K562 (cell line): ENCODE data around the gene CAPN14. TPM values are rescaled to one million over a fixed set of nuclear protein-coding genes. Genes with fewer than 3 reads are reported as not detected.

Experiments used
- ATAC-seq: fragments of 200-7000 bp; cut with Tn5 transposase; 3 replicates; pipeline ENCODE4 v1.9.1; 2020; ENCODE audit warnings: moderate library complexity
- Bru-seq: library from RNA; stranded (reverse); fragments of 400-500 nt; gene quantifications from one replicate; lab custom pipeline; 2021; lab: Mats Ljungman, UMichigan
- BruChase-seq, 2 experiments: library from RNA; stranded (reverse); fragments of 400-500 nt; gene quantifications; one replicate each; lab custom pipeline; 2021; lab: Mats Ljungman, UMichigan
- BruUV-seq: library from RNA; stranded (reverse); fragments of 400-500 nt; replicated peaks from 2 replicates; lab custom pipeline; 2021; lab: Mats Ljungman, UMichigan
- CTCF ChIA-PET: fragments of 300-600 bp; formaldehyde crosslinking; extraction: SDS; loops from one replicate; lab custom pipeline; 2021; ENCODE audit warnings: low intra/inter-chr PET ratio; lab: Yijun Ruan, JAX
- POLR2A ChIA-PET: fragments of 300-600, 350-650 bp; sonication (Branson Sonifier 250); formaldehyde crosslinking; extraction: SDS; loops from one replicate; lab custom pipeline; 2021; ENCODE audit warnings: antibody characterized with exemption, inconsistent platforms; lab: Yijun Ruan, JAX
- DNase-seq, 4 experiments: peaks; one replicate each; pipeline versions ENCODE4 v3.0.0 to v3.0.0-alpha.2; 2011 to 2018; ENCODE audit warnings: low spot score in 3 of 4, mixed read lengths in 3 of 4; ENCODE audit errors: extremely low read depth in 1 of 4
- FAIRE-seq: peaks from 2 replicates; lab custom pipeline; 2011; peaks lifted over from hg19 to GRCh38; lab: Jason Lieb, UNC
- H2AFZ ChIP-seq: 2 replicates; pipeline ENCODE4 v1.6.0; 2011; ENCODE audit warnings: low read depth, low read length, control low read depth, inconsistent platforms
- H3K27ac ChIP-seq: fragments of 200-600 bp; 3 replicates; pipeline ENCODE4 v1.8.0; 2011; ENCODE audit warnings: low read depth, mild to moderate bottlenecking, control low read depth, inconsistent platforms, low read length, moderate library complexity, mixed read lengths; ENCODE audit errors: extremely low read depth
- H3K27me3 ChIP-seq, 2 experiments: fragments of 300-600 bp in 1 of 2; 2 replicates in 1 of 2; 3 replicates in 1 of 2; pipeline versions ENCODE4 v1.6.0 to v1.8.0; 2011; ENCODE audit warnings: inconsistent platforms in 2 of 2, low read length in 2 of 2, mild to moderate bottlenecking in 1 of 2, mixed read lengths in 1 of 2, moderate library complexity in 1 of 2; ENCODE audit not compliant: control insufficient read depth in 2 of 2, insufficient read depth in 2 of 2
- H3K36me3 ChIP-seq: fragments of 300-600 bp; 3 replicates; pipeline ENCODE4 v1.8.0; 2011; ENCODE audit warnings: mild to moderate bottlenecking, low read length, inconsistent platforms; ENCODE audit not compliant: control insufficient read depth, insufficient read depth
- H3K4me1 ChIP-seq, 2 experiments: fragments of 200-600 bp in 1 of 2; replicated peaks in 1 of 2; 2 replicates in 1 of 2; 3 replicates in 1 of 2; pipeline versions ENCODE4 v1.5.1 to v1.8.0; 2011; ENCODE audit warnings: inconsistent platforms in 2 of 2, low read length in 2 of 2, mild to moderate bottlenecking in 1 of 2, mixed read lengths in 1 of 2, moderate library complexity in 1 of 2; ENCODE audit not compliant: control insufficient read depth in 2 of 2, insufficient read depth in 2 of 2
- H3K4me2 ChIP-seq: 2 replicates; pipeline ENCODE4 v1.6.1; 2011; ENCODE audit warnings: low read length, control low read depth, inconsistent platforms, mixed read lengths; ENCODE audit not compliant: insufficient read depth
- H3K4me3 ChIP-seq: fragments of 200-600 bp; sonication (generic), shearing (Covaris generic); 2 replicates; pipeline ENCODE4 v1.5.1; 2016; ENCODE audit warnings: control low read depth, inconsistent platforms
- H3K79me2 ChIP-seq: fragments of 200-600 bp; 3 replicates; pipeline ENCODE4 v1.8.0; 2011; ENCODE audit warnings: low read length, inconsistent platforms; ENCODE audit not compliant: control insufficient read depth, insufficient read depth
- H3K9ac ChIP-seq, 2 experiments: 2 replicates each; pipeline versions ENCODE4 v1.6.0 to v1.6.1; 2011; ENCODE audit warnings: low read depth in 2 of 2, low read length in 2 of 2, control low read depth in 1 of 2, inconsistent platforms in 1 of 2, mild to moderate bottlenecking in 1 of 2, mixed read lengths in 1 of 2; ENCODE audit not compliant: insufficient read depth in 1 of 2
- H3K9me1 ChIP-seq: one replicate; pipeline ENCODE4 v1.6.0; 2011; ENCODE audit warnings: inconsistent platforms, mild to moderate bottlenecking, low read length, moderate library complexity; ENCODE audit not compliant: control insufficient read depth, insufficient read depth
- H3K9me3 ChIP-seq: replicated peaks from 2 replicates; pipeline ENCODE4 v1.5.1; 2011; ENCODE audit warnings: low read depth, low read length, inconsistent platforms; ENCODE audit not compliant: control insufficient read depth, insufficient read depth
- H4K20me1 ChIP-seq: replicated peaks from 2 replicates; pipeline ENCODE4 v1.6.1; 2011; ENCODE audit warnings: low read length, inconsistent platforms, mixed read lengths; ENCODE audit not compliant: control insufficient read depth, insufficient read depth
- ADNP ChIP-seq: fragments of 200-800 bp; sonication (Bioruptor generic); IDR thresholded peaks from 2 replicates; pipeline ENCODE4 v1.6.1; 2016; ENCODE audit warnings: missing genetic modification characterization, missing compliant biosample characterization
- PRMT5 ChIP-seq: sonication (generic); formaldehyde crosslinking; IDR thresholded peaks from 2 replicates; pipeline ENCODE4 v1.5.0; 2020; ENCODE audit warnings: missing genetic modification reagents
- XRCC3 ChIP-seq: fragments of 450-650 bp; IDR thresholded peaks from 2 replicates; pipeline ENCODE4 v1.6.1; 2017; ENCODE audit warnings: mild to moderate bottlenecking, moderate library complexity
- ZBTB1 ChIP-seq: sonication (generic); formaldehyde crosslinking; IDR thresholded peaks from 2 replicates; pipeline ENCODE4 v1.8.1; 2023; ENCODE audit warnings: missing genetic modification reagents, low read depth, mild to moderate bottlenecking, borderline replicate concordance
- WGBS: fragments of 100-300 bp; shearing (Covaris generic); methylation state at CpG from one replicate; pipeline ENCODE4 v1.1.6; 2016; ENCODE audit warnings: low coverage, mixed read lengths; ENCODE audit not compliant: insufficient coverage; ENCODE audit errors: missing lambda C conversion rate; 5-methylcytosine and 5-hydroxymethylcytosine counted together
- in situ Hi-C: fragments of 300-500 bp; cut with MboI; formaldehyde crosslinking; loops from 4 replicates; pipeline ENCODE4 v1.15.0; 2018; ENCODE audit warnings: inconsistent platforms, mixed read lengths
- intact Hi-C: fragments of 100-400 bp; cut with micrococcal nuclease; formaldehyde crosslinking; loops from 2 replicates; pipeline ENCODE4 v1.14.2; 2022
- long read RNA-seq, 3 experiments: library from polyadenylated mRNA in 2 of 3; library from RNA in 1 of 3; unstranded in 2 of 3; stranded (forward) in 1 of 3; transcript quantifications; one replicate each; pipeline ENCODE4 v2.0.0, GENCODE V29; 2019 to 2022
- polyA minus RNA-seq, 3 experiments: library from RNA; depleted of rRNA, polyadenylated mRNA; stranded (reverse); fragments of >200 nt; gene quantifications; 2 replicates each; pipeline ENCODE4 v1.2.3, GENCODE V29; 2011
- polyA plus RNA-seq, 8 experiments: library from polyadenylated mRNA; depleted of rRNA in 4 of 8; stranded (reverse) in 5 of 8; unstranded in 3 of 8; fragments of >200 nt; fragmentation: Nextera tagmentation in 2 of 8; fragmentation: Illumina TruSeq in 1 of 8; extraction: Ambion mirVana in 2 of 8; extraction: Trizol in 1 of 8; gene quantifications; 2 replicates each; pipeline versions ENCODE4 v1.2.1 to v1.2.3, GENCODE V29; 2011 to 2014; ENCODE audit warnings: inconsistent platforms in 1 of 8, missing spikeins in 1 of 8
- total RNA-seq, 7 experiments: library from RNA; depleted of rRNA in 6 of 7; stranded (reverse); fragments of >200 nt in 6 of 7; fragmentation: Illumina TruSeq in 2 of 7; extraction: Trizol in 2 of 7; gene quantifications; 2 replicates each; pipeline versions ENCODE4 v1.2.1 to v1.2.3, GENCODE V29; 2011 to 2021; ENCODE audit warnings: low replicate concordance in 1 of 7

The CAPN14 gene, protein sequence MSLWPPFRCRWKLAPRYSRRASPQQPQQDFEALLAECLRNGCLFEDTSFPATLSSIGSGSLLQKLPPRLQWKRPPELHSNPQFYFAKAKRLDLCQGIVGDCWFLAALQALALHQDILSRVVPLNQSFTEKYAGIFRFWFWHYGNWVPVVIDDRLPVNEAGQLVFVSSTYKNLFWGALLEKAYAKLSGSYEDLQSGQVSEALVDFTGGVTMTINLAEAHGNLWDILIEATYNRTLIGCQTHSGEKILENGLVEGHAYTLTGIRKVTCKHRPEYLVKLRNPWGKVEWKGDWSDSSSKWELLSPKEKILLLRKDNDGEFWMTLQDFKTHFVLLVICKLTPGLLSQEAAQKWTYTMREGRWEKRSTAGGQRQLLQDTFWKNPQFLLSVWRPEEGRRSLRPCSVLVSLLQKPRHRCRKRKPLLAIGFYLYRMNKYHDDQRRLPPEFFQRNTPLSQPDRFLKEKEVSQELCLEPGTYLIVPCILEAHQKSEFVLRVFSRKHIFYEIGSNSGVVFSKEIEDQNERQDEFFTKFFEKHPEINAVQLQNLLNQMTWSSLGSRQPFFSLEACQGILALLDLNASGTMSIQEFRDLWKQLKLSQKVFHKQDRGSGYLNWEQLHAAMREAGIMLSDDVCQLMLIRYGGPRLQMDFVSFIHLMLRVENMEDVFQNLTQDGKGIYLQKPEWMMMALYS
- total RNA-seq (2011; cell fraction: chromatin; rRNA removed; ENCODE audit: low replicate concordance): not detected in 2 replicates
- total RNA-seq (2011; cell fraction: nucleolus; rRNA removed): not detected in 2 replicates
- not detected in 2 replicates for total RNA-seq (2011; cell fraction: nucleoplasm; rRNA removed)
- total RNA-seq (2014; rRNA removed) (not detected in 2 replicates), total RNA-seq (2014; rRNA removed; fragmentation: Illumina TruSeq; extraction: Trizol) (not detected in 2 replicates), total RNA-seq (2015; rRNA removed; fragmentation: Illumina TruSeq; extraction: Trizol) (not detected in 2 replicates), total RNA-seq (2021) (not detected in 2 replicates), polyA plus RNA-seq (2011; rRNA removed) (not detected in 2 replicates), polyA plus RNA-seq (2014; fragmentation: Illumina TruSeq; extraction: Trizol) (not detected in 2 replicates), polyA plus RNA-seq (2014; fragmentation: Nextera tagmentation; extraction: Ambion mirVana) (not detected), polyA plus RNA-seq (2014; rRNA removed) (not detected in 2 replicates), polyA minus RNA-seq (2011; rRNA and poly(A)+ RNA removed) (not detected in 2 replicates), Bru-seq, nascent RNA (not detected), BruChase-seq, experiment 1, labeled RNA remaining after a 2-hour chase (not detected), BruChase-seq, experiment 2, labeled RNA remaining after a 6-hour chase (not detected)
- not detected in 2 replicates for polyA plus RNA-seq (2011; cell fraction: cytosol; rRNA removed)
- polyA plus RNA-seq (2011; cell fraction: nucleus; rRNA removed): not detected in 2 replicates
- polyA plus RNA-seq (2012): not detected in 2 replicates
- polyA minus RNA-seq (2011; cell fraction: cytosol; rRNA and poly(A)+ RNA removed): not detected in 2 replicates
- not detected in 2 replicates for polyA minus RNA-seq (2011; cell fraction: nucleus; rRNA and poly(A)+ RNA removed)
- long read RNA-seq, experiment 1: 0 reads
- long read RNA-seq, experiment 2: 0 reads
- long read RNA-seq, experiment 3: 0 reads

DNA sequence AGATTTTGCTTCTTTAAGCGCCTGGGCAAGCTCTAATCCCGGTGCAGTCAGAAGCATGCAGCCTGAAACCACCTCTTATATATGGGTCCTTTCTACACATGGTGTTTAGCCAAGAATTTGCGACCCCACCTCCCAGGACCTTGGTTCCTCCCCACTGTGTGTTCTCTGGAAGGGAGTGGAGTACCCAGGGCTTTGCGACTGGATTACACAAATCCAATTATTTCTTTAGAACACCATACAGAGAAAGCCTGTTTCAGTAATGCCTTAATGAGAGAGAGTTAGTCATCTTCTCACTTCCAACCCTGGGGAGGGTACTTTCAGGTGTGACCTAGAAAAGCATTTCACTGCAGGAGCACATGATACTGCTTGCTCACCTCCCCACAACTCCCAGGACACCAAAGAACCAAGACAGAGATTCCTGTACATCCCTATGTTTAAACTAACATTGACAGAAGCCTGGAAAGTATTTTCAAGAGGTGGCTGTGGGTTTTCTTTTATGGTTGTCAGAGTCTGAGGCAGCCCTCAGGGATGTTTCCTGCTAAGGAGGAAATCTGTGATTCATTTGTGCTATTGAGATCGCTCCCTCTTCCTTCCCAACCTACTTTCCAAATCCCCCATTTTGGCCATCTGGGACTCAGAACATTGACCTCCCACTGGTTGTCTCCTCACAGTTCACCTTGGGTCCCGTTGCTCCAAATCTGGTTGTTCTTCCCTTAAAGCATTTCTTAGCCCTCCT, at the start of gene CAPN14:
Gene CAPN14, minus strand, starts transcription at position 51 of the 736 bp plus-strand sequence. CDS start 12,068 bp downstream, outside the sequence.
- in situ Hi-C loops (no loop called here), intact Hi-C loops (no loop called here)
- WGBS: 0% methylated on average over 6 of the region's 6 CpGs
- FAIRE-seq: no peak
- no peak within 1 kb of the TSS for H3K4me3 ChIP-seq
- DNase-seq: no peak
- no peaks in the 10 kb centered on the region for H3K9me3 ChIP-seq
- H3K27me3 ChIP-seq: peaks cover 0 to 13% of the 10 kb centered on the region in 2 experiments; a peak in 2 of 5 replicates
- no peak within 1 kb of the TSS for H3K27ac ChIP-seq
- ATAC-seq: no peak
- H4K20me1 ChIP-seq: no peaks in the 10 kb centered on the region
- TF ChIP-seq ZBTB1 (CRISPR knock-in tag): no peak
- no peak for TF ChIP-seq XRCC3
- no peak for TF ChIP-seq PRMT5
- TF ChIP-seq ADNP (tag): no peak
- H3K79me2 ChIP-seq: no peaks in the 10 kb centered on the region
- ChIA-PET POLR2A (no interaction called here), CTCF (no interaction called here)
- H2AFZ ChIP-seq: no peak within 1 kb of the TSS
- no peaks in the 10 kb centered on the region for H3K36me3 ChIP-seq
- H3K9ac ChIP-seq: no peak within 1 kb of the TSS
- no peaks in the 10 kb centered on the region for H3K4me1 ChIP-seq
- no peaks in the 10 kb centered on the region for H3K9me1 ChIP-seq
- no TSS peak for BruUV-seq
- H3K4me2 ChIP-seq: no peak within 1 kb of the TSS
